ENCODE results near the gene NGEF. TPM values are rescaled to one million over a fixed set of nuclear protein-coding genes. Genes with fewer than 3 reads are reported as not detected.

NGEF gene
- polyA plus RNA-seq, 3 donors, result not detected

GRCh38 chr2:233025706-233026105, 12.7 kb upstream of the NGEF start:
- Histone ChIP-seq H3K4me2 (replicated peaks; ENCODE audit: extremely low read depth, low read length, poor library complexity, severe bottlenecking) (no peak overlapping the region), H3K27me3 (ENCODE audit: control insufficient read depth in 2 of 2, insufficient read depth in 2 of 2, low read length in 2 of 2) (no peaks in the 10 kb centered on the region), H2AFZ (ENCODE audit: insufficient read depth, low read depth, low read length, poor library complexity, severe bottlenecking) (no peak overlapping the region), H4K20me1 (ENCODE audit: insufficient read depth, low read length) (no peaks in the 10 kb centered on the region), H3K27ac (ENCODE audit: low read depth in 1 of 2, low read length in 2 of 2) (no peak overlapping the region), H3K4me1 (ENCODE audit: control insufficient read depth in 1 of 2, insufficient read depth in 2 of 2, low read length in 2 of 2) (no peaks in the 10 kb centered on the region), H3K9ac (ENCODE audit: insufficient read depth, low read length, poor library complexity, severe bottlenecking) (no peak overlapping the region), H3K4me3 (replicated peaks in 1 of 3; ENCODE audit: low read depth in 2 of 3, low read length in 3 of 3) (no peak overlapping the region), H3K36me3 (replicated peaks in 1 of 2; ENCODE audit: control insufficient read depth in 1 of 2, insufficient read depth in 2 of 2, low read length in 2 of 2) (no peaks in the 10 kb centered on the region), H3K79me2 (ENCODE audit: insufficient read depth, low read length) (no peaks in the 10 kb centered on the region), H3K9me3 (replicated peaks in 1 of 2; ENCODE audit: control insufficient read depth in 1 of 2, insufficient read depth in 1 of 2, low read length in 2 of 2) (no peaks in the 10 kb centered on the region)
- DNase-seq, result no peak
- Mint-ChIP-seq H3K27me3 (ENCODE audit: low read depth in 3 of 3) (peaks cover 0 to 10% (median 0%) of the 10 kb centered on the region in 3 donors), H3K27ac (no peak overlapping the region), H3K9me3 (peaks cover 0 to 2% (median 0%) of the 10 kb centered on the region in 7 donors), H3K4me3 (no peak overlapping the region), H3K36me3 (no peaks in the 10 kb centered on the region), H3K4me1 (no peaks in the 10 kb centered on the region)
- intact Hi-C loops (cut with micrococcal nuclease), result no loop called here
- TF ChIP-seq CTCF (IDR thresholded peaks at IDR 0.05), result no peak
- WGBS (ENCODE audit: insufficient coverage), result 100% methylated on average over 1 of the region's 7 CpGs

GRCh38 chr2:233023761-233024410, 10.8 kb upstream of the NGEF start:
- no peaks in the 10 kb centered on the region for H3K36me3 Mint-ChIP-seq
- H2AFZ ChIP-seq (ENCODE audit: insufficient read depth, low read depth, low read length, poor library complexity, severe bottlenecking), result no peak overlapping the region
- DNase-seq, result no peak
- H3K4me1 Mint-ChIP-seq, result no peaks in the 10 kb centered on the region
- no peak overlapping the region for H3K27ac ChIP-seq (ENCODE audit: low read depth in 1 of 2, low read length in 2 of 2)
- H3K79me2 ChIP-seq (ENCODE audit: insufficient read depth, low read length), result no peaks in the 10 kb centered on the region
- 97% methylated on average over 12 of the region's 14 CpGs for WGBS (ENCODE audit: insufficient coverage)
- H3K4me3 Mint-ChIP-seq, result no peak overlapping the region
- TF ChIP-seq CTCF (IDR thresholded peaks at IDR 0.05), result no peak
- H3K27ac Mint-ChIP-seq, result no peak overlapping the region
- peaks cover 0 to 10% (median 2%) of the 10 kb centered on the region in 3 donors for H3K27me3 Mint-ChIP-seq (ENCODE audit: low read depth in 3 of 3)
- no peaks in the 10 kb centered on the region for H4K20me1 ChIP-seq (ENCODE audit: insufficient read depth, low read length)
- H3K9me3 Mint-ChIP-seq, result peaks cover 0 to 2% (median 0%) of the 10 kb centered on the region in 7 donors
- no peaks in the 10 kb centered on the region for H3K27me3 ChIP-seq (ENCODE audit: control insufficient read depth in 2 of 2, insufficient read depth in 2 of 2, low read length in 2 of 2)
- no peaks in the 10 kb centered on the region for H3K9me3 ChIP-seq (replicated peaks in 1 of 2; ENCODE audit: control insufficient read depth in 1 of 2, insufficient read depth in 1 of 2, low read length in 2 of 2)
- no peak overlapping the region for H3K9ac ChIP-seq (ENCODE audit: insufficient read depth, low read length, poor library complexity, severe bottlenecking)
- intact Hi-C loops (cut with micrococcal nuclease), result no loop called here
- H3K4me3 ChIP-seq (replicated peaks in 1 of 3; ENCODE audit: low read depth in 2 of 3, low read length in 3 of 3), result no peak overlapping the region
- H3K36me3 ChIP-seq (replicated peaks in 1 of 2; ENCODE audit: control insufficient read depth in 1 of 2, insufficient read depth in 2 of 2, low read length in 2 of 2), result no peaks in the 10 kb centered on the region
- H3K4me1 ChIP-seq (ENCODE audit: control insufficient read depth in 1 of 2, insufficient read depth in 2 of 2, low read length in 2 of 2), result no peaks in the 10 kb centered on the region
- no peak overlapping the region for H3K4me2 ChIP-seq (replicated peaks; ENCODE audit: extremely low read depth, low read length, poor library complexity, severe bottlenecking)

All from CD14-positive monocyte (primary cell).